HG03175 (cell line): ENCODE data around the gene OR10H1.
"Not testable (repeated sequence)": the region's sequence is repeated elsewhere in the genome, so short reads cannot be mapped to it uniquely, and the experiment has no call there.

Experiments used
- ATAC-seq: cut with Tn5 transposase; IDR thresholded peaks from one replicate; pipeline ENCODE4 v1.9.1; 2021; ENCODE audit warnings: mild to moderate bottlenecking, moderate library complexity; ENCODE audit not compliant: unreplicated experiment

The OR10H1 gene

GRCh38 chr19:15815306-15815705 is at the start of gene OR10H1:
Gene OR10H1 (minus strand): TSS chr19:15815664. CDS start chr19:15808037, 7,627 bp downstream.
- no peak for ATAC-seq

GRCh38 chr19:15864824-15865223 is 49.4 kb upstream of the OR10H1 start:
- no peak for ATAC-seq

GRCh38 chr19:15863272-15863671 is 47.8 kb upstream of the OR10H1 start:
- no peak for ATAC-seq

- ATAC-seq = no peak
These were observed 47.0 kb upstream of the OR10H1 start for GRCh38 chr19:15862444-15862843.

DNA sequence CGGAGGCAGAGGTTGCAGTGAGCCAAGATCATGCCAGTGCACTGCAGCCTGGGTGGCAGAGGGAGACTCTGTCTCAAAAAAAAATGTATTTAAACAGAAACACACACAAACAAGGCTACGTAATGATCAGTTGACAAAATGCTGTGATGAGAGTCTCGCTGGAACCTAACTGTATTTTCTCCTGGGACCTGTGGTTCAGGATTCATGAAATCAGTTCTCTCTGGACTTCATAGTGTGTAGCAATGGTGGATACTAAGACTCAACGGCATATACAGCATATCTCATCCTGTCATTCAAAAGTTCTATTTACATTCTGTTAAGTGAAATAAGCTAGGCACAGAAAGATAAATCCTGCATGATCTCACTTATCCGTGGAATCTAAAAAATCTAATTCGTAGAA is 45.1 kb upstream of the OR10H1 start:
- ATAC-seq = no peak

DNA sequence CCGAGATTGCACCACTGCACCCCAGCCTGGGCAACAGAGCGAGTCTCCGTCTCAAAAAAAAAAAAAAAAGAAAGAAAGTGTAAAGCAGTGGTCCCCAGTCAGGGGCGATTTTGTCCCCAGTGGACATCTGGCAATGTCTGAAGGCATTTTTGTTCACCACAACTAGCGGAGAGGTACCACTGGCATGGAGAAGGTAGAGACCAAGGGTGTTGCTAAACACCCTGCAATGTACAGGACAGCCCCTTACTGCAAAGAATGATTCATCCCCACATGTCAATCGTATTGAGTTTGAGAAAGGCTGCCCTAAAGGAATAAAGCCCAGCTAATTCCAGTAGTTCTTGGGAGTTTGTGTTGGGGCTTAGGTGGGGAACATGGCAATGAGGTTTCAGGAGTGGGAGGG is 43.7 kb upstream of the OR10H1 start:
- no peak for ATAC-seq

- no peak for ATAC-seq
These were observed 34.9 kb upstream of the OR10H1 start for GRCh38 chr19:15850385-15850784.

- no peak for ATAC-seq
These were observed 31.5 kb upstream of the OR10H1 start for GRCh38 chr19:15846923-15847322.

- not testable (repeated sequence) for ATAC-seq
These were observed 28.4 kb upstream of the OR10H1 start for GRCh38 chr19:15843894-15844222.

- no peak for ATAC-seq
These were observed 27.9 kb upstream of the OR10H1 start for GRCh38 chr19:15843203-15843893.

- no peak for ATAC-seq
These were observed 26.6 kb upstream of the OR10H1 start for GRCh38 chr19:15841875-15842569.

GRCh38 chr19:15840833-15841232 is 25.4 kb upstream of the OR10H1 start:
- ATAC-seq = no peak

- not testable (repeated sequence) for ATAC-seq
These were observed 24.4 kb upstream of the OR10H1 start for GRCh38 chr19:15839888-15840287.

DNA sequence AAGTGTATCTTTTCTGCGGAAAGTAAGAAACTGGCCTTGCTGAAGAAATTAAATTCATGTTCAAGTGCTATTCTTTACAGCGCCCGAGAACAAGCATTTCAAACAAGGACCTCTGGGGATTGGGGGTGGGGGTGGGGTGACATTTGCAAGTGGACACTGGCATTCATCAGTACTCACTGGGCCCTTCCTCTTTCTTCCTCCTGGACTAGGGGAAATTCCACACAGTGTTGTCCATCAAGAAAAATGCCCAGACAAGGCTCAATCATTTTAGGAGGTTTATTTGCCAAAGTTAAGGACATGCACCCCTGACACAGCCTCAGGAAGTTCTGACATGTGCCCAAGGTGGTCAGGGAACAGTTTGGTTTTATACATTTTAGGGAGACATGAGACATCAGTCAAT is 22.9 kb upstream of the OR10H1 start:
- ATAC-seq = no peak

DNA sequence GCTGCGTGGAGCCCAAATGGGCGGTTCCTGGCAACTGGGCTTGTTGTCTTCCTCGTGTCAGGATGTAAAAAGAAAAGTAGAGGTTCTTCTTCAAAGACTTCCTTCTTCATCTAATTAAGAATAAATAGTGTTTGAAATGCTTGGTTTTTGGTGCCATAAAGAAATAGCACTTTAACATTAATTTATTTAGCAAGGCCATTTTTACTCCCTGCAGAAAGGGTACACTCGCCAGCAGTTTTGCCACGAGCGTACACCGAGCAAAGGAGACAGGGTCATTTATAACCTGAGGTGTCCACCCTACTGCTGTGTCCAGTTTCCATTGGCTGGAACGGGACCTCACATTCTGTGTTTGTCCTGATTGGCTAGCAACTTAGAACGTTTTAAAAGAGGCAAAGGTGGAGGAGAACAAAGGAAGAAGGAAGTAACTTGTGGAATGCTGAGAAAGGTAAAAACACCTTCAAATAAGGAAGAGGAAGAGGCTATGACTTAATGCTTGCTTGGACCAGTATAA is 21.8 kb upstream of the OR10H1 start:
- no peak for ATAC-seq

- ATAC-seq = peak; percentile 95
These were observed 21.1 kb upstream of the OR10H1 start for GRCh38 chr19:15836330-15837220.

GRCh38 chr19:15835565-15836329 is 20.3 kb upstream of the OR10H1 start:
- not testable (repeated sequence) for ATAC-seq

GRCh38 chr19:15834232-15834631 is 18.8 kb upstream of the OR10H1 start:
- not testable (repeated sequence) for ATAC-seq

DNA sequence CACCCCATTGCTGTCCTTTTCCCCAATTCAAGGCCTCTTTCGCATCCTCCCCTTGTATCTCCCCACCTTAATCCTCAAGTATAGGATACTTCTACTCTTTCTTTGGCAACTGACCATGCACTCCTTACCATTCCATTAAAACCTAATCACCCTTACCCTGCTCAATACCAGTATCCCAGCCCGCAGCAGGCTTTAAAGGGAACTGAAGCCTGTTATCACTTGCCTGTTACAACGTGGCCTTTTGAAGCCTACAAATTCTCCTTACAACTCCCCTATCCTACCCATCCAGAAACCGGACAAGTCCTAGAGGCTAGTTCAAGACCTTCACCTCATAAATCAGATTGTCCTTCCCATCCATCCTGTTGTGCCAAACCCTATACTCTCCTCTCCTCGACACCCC is 16.2 kb upstream of the OR10H1 start:
- no peak for ATAC-seq

GRCh38 chr19:15829786-15830185 is 14.3 kb upstream of the OR10H1 start:
- ATAC-seq = no peak

GRCh38 chr19:15829306-15829698 is 13.8 kb upstream of the OR10H1 start:
- no peak for ATAC-seq
